ENCODE measurements around the gene ATP5F1B.

DNA sequence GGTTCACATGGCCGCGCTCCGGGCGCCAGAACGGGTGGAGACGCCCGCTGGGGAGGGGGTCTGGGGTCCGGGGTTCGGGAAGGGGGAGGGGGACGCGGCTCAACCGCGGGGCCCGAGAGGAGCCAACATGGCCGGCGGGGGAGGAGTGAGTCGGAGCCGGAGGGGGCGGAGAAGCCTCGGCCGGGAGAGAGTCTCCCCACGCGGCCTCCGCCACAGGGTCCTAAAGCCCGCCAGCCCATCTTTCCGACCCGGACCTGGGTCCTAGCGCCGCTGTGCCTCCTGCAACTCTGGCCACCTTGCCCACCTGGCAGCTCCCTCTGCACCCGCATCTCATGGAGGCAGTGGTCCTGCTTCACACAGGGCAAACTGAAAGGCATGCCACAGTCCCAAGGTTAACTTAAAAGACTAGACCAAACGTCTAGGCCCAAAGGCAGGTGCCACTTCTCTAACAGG is 15.6 kb downstream of the ATP5F1B start, which contains the start of gene BAZ2A:
- TF ChIP-seq POLR2A (IDR thresholded peaks at IDR 0.05) (peak; percentile 19), POLR2AphosphoS5 (IDR thresholded peaks at IDR 0.05) (peak; percentile 36 to 42 (median 38))
- TF ChIP-seq, protein P1, sequence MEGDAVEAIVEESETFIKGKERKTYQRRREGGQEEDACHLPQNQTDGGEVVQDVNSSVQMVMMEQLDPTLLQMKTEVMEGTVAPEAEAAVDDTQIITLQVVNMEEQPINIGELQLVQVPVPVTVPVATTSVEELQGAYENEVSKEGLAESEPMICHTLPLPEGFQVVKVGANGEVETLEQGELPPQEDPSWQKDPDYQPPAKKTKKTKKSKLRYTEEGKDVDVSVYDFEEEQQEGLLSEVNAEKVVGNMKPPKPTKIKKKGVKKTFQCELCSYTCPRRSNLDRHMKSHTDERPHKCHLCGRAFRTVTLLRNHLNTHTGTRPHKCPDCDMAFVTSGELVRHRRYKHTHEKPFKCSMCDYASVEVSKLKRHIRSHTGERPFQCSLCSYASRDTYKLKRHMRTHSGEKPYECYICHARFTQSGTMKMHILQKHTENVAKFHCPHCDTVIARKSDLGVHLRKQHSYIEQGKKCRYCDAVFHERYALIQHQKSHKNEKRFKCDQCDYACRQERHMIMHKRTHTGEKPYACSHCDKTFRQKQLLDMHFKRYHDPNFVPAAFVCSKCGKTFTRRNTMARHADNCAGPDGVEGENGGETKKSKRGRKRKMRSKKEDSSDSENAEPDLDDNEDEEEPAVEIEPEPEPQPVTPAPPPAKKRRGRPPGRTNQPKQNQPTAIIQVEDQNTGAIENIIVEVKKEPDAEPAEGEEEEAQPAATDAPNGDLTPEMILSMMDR (IDR thresholded peaks at IDR 0.05): no peak

Data from transverse colon (tissue), 4 donors.